ENCODE measurements around the gene NIPSNAP3A.
"Not testable (repeated sequence)": the region's sequence is repeated elsewhere in the genome, so short reads cannot be mapped to it uniquely, and the experiment has no call there.

The NIPSNAP3A gene

DNA sequence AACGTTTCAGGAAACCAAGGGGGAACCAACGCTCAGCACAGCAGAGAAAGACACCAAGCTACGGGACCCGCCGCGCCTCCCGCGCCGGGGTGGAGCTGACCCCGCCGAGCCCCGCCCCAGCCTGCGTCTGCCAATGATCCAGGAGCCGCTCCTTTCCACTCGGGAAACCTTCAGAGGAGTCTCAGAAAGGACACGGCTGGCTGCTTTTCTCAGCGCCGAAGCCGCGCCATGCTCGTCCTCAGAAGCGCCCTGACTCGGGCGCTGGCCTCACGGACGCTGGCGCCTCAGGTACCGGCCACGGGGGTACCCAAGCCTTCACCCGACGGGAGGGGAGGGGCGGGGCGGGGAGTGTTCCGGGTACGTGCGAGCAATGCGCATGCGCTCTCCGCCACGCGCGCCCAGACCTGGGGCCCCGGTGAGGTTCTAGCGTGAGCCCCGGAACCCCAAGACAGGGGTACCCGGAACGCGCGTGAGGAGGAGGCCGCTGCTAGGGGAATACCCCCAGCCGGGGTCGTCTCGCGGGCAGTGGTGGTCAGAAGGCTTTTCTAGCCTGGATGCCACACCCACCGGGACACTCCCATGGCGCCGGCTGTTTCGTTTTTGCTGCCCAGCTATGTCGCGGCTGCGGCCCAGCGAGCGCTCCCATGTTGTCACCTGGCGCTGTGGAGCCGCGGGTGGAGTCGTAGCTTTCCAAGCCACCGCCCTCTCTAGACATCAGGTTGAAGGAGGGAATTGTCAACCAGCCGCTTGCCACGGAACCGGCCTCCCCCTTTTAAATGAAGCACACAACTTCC is at the start of gene NIPSNAP3A:
Gene NIPSNAP3A (plus strand): TSS at position 119 of the 794 bp plus-strand sequence. CDS start 110 bp downstream, at position 229.
- Histone ChIP-seq H3K4me3 (peak within 1 kb of the TSS; percentile 95), H3K9ac (ENCODE audit: insufficient read length) (peak within 1 kb of the TSS; percentile 84), H3K36me3 (ENCODE audit: insufficient read depth, low read length) (0 out of 2 replicates have a peak, but pooled peaks cover 8% of the 10 kb centered on the region), H3K27ac (no peak within 1 kb of the TSS), H3K9me3 (ENCODE audit: low read depth, low read length) (no peaks in the 10 kb centered on the region)
- TF ChIP-seq EZH2 (IDR thresholded peaks at IDR 0.05) (no peak), POLR2AphosphoS5 (IDR thresholded peaks at IDR 0.05; ENCODE audit: borderline replicate concordance, low read depth, low read length) (peak; percentile 77; the same call in 1 of the 2 replicates), FOXP2 (optimal IDR thresholded peaks at IDR 0.05; ENCODE audit: control extremely low read depth, extremely low read length, insufficient read depth) (peak; percentile 40)
- DNase-seq (ENCODE audit: low read depth, low spot score), result no peak

DNA sequence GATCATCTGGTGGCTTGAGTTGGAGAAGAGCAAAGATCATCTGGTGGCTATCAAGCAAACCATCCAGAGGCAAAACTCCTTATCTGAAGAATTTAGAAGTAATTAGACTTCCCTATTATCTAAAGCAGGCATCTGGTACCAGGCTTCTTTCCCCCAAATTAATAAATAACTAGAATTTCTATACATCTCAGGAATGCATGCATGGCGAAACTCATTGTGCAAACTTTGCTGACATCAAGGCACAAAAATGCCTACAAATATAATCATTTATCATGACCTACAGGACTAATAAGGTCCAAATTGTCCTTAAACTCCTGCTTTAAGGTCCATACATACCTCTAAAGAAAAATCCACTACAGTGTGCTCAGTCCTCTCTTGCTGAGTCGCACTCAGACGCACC is 47.2 kb upstream of the NIPSNAP3A start:
- no peak for DNase-seq (ENCODE audit: low read depth, low spot score)
- TF ChIP-seq EZH2 (IDR thresholded peaks at IDR 0.05) (no peak), POLR2AphosphoS5 (IDR thresholded peaks at IDR 0.05; ENCODE audit: borderline replicate concordance, low read depth, low read length) (no peak), FOXP2 (optimal IDR thresholded peaks at IDR 0.05; ENCODE audit: control extremely low read depth, extremely low read length, insufficient read depth) (no peak)
- H3K4me3 ChIP-seq, result no peak overlapping the region
- no peak overlapping the region for H3K9ac ChIP-seq (ENCODE audit: insufficient read length)
- H3K9me3 ChIP-seq (ENCODE audit: low read depth, low read length), result no peaks in the 10 kb centered on the region
- H3K36me3 ChIP-seq (ENCODE audit: insufficient read depth, low read length), result no peaks in the 10 kb centered on the region
- no peak overlapping the region for H3K27ac ChIP-seq

GRCh38 chr9:104708737-104709136 is 38.7 kb upstream of the NIPSNAP3A start:
- not testable (repeated sequence) for H3K27ac ChIP-seq; DNase-seq (ENCODE audit: low read depth, low spot score); H3K9me3 ChIP-seq (ENCODE audit: low read depth, low read length); H3K4me3 ChIP-seq; H3K36me3 ChIP-seq (ENCODE audit: insufficient read depth, low read length); H3K9ac ChIP-seq (ENCODE audit: insufficient read length)

DNA sequence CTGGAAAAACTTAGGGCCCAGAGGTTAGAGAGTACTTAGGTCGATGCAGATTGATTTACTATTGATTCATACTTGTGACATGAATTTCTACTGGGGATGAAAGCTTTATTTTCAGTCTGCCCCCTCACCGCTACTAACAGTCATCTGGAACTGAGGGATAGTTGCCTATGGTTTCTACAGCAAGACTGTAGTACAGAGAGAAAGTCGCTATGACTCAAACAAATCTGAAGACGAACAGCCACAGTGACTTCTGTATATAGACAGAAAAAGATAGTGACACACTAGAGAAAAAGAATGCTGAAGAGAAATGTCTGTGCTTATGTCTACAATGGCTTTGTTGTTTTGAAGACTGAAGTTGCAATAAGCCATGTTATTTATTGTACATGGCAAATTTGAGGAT is 35.9 kb upstream of the NIPSNAP3A start:
- no peaks in the 10 kb centered on the region for H3K36me3 ChIP-seq (ENCODE audit: insufficient read depth, low read length)
- no peak for DNase-seq (ENCODE audit: low read depth, low spot score)
- no peaks in the 10 kb centered on the region for H3K9me3 ChIP-seq (ENCODE audit: low read depth, low read length)
- H3K4me3 ChIP-seq, result no peak overlapping the region
- no peak overlapping the region for H3K27ac ChIP-seq
- H3K9ac ChIP-seq (ENCODE audit: insufficient read length), result no peak overlapping the region
- TF ChIP-seq EZH2 (IDR thresholded peaks at IDR 0.05) (no peak), POLR2AphosphoS5 (IDR thresholded peaks at IDR 0.05; ENCODE audit: borderline replicate concordance, low read depth, low read length) (no peak), FOXP2 (optimal IDR thresholded peaks at IDR 0.05; ENCODE audit: control extremely low read depth, extremely low read length, insufficient read depth) (no peak)

GRCh38 chr9:104725014-104725413 is 22.5 kb upstream of the NIPSNAP3A start:
- DNase-seq (ENCODE audit: low read depth, low spot score), result no peak
- Histone ChIP-seq H3K9ac (ENCODE audit: insufficient read length) (no peak overlapping the region), H3K9me3 (ENCODE audit: low read depth, low read length) (no peaks in the 10 kb centered on the region), H3K36me3 (ENCODE audit: insufficient read depth, low read length) (no peaks in the 10 kb centered on the region), H3K27ac (no peak overlapping the region), H3K4me3 (no peak overlapping the region)
- TF ChIP-seq EZH2 (IDR thresholded peaks at IDR 0.05), result no peak
- no peak for TF ChIP-seq FOXP2 (optimal IDR thresholded peaks at IDR 0.05; ENCODE audit: control extremely low read depth, extremely low read length, insufficient read depth)
- no peak for TF ChIP-seq POLR2AphosphoS5 (IDR thresholded peaks at IDR 0.05; ENCODE audit: borderline replicate concordance, low read depth, low read length)

DNA sequence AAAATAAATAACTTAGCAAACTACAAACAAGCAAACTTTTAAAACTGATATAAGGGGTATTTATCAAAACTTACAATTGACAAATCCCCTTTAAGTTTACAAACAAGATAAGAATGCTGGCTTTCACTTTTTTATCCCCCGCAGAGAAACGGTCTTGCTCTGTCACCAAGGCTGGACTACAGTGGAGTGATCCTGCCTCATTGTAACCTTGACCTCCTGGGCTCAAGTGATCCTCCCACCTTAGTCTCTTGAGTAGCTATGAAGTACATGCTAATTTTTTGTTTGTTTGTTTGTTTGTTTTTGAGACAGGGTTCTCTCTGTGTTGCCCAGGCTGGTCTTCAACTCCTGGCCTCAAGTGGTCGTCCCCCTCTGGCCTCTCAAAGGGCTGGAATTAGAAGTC is 9.0 kb upstream of the NIPSNAP3A start:
- Histone ChIP-seq H3K27ac (no peak overlapping the region; the same call in 1 of the 2 replicates), H3K36me3 (ENCODE audit: insufficient read depth, low read length) (no peaks in the 10 kb centered on the region), H3K9ac (ENCODE audit: insufficient read length) (no peak overlapping the region), H3K4me3 (no peak overlapping the region), H3K9me3 (ENCODE audit: low read depth, low read length) (no peaks in the 10 kb centered on the region)
- DNase-seq (ENCODE audit: low read depth, low spot score), result no peak
- TF ChIP-seq POLR2AphosphoS5 (IDR thresholded peaks at IDR 0.05; ENCODE audit: borderline replicate concordance, low read depth, low read length) (no peak), FOXP2 (optimal IDR thresholded peaks at IDR 0.05; ENCODE audit: control extremely low read depth, extremely low read length, insufficient read depth) (no peak), EZH2 (IDR thresholded peaks at IDR 0.05) (no peak)

DNA sequence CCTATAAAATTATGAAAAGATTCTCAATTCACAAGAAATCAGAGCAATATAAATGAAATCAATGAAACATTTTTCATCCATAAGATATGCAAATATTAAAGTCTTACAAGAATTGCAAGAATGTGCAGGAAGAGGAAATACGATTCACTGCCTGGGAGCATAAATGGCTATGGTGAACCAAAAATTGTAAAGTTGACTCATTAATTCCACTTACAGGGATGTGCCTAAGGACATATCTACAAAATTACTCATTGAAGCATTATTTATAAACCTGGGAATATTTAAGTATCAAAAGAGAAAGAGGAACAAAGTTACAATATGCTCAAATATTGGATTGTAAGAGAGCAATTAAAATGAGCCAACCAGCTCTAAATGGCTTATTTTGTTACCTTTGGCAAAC is 6.9 kb upstream of the NIPSNAP3A start:
- Histone ChIP-seq H3K9me3 (ENCODE audit: low read depth, low read length) (no peaks in the 10 kb centered on the region), H3K9ac (ENCODE audit: insufficient read length) (no peak overlapping the region), H3K4me3 (peak overlapping the region; percentile 19; the same call in 1 of the 2 replicates), H3K27ac (peak overlapping the region; percentile 88), H3K36me3 (ENCODE audit: insufficient read depth, low read length) (no peaks in the 10 kb centered on the region)
- DNase-seq (ENCODE audit: low read depth, low spot score), result peak; percentile 68
- TF ChIP-seq FOXP2 (optimal IDR thresholded peaks at IDR 0.05; ENCODE audit: control extremely low read depth, extremely low read length, insufficient read depth) (no peak), POLR2AphosphoS5 (IDR thresholded peaks at IDR 0.05; ENCODE audit: borderline replicate concordance, low read depth, low read length) (no peak), EZH2 (IDR thresholded peaks at IDR 0.05) (no peak)

GRCh38 chr9:104743376-104743985 is 4.0 kb upstream of the NIPSNAP3A start:
- peak; percentile 59 for DNase-seq (ENCODE audit: low read depth, low spot score)
- no peaks in the 10 kb centered on the region for H3K36me3 ChIP-seq (ENCODE audit: insufficient read depth, low read length)
- no peak overlapping the region for H3K27ac ChIP-seq
- no peak overlapping the region for H3K4me3 ChIP-seq
- no peak overlapping the region for H3K9ac ChIP-seq (ENCODE audit: insufficient read length)
- no peaks in the 10 kb centered on the region for H3K9me3 ChIP-seq (ENCODE audit: low read depth, low read length)
- no peak for TF ChIP-seq POLR2AphosphoS5 (IDR thresholded peaks at IDR 0.05; ENCODE audit: borderline replicate concordance, low read depth, low read length)
- TF ChIP-seq FOXP2 (optimal IDR thresholded peaks at IDR 0.05; ENCODE audit: control extremely low read depth, extremely low read length, insufficient read depth), result no peak
- TF ChIP-seq EZH2 (IDR thresholded peaks at IDR 0.05), result no peak
